ENCODE results near the gene KPTN.
A peak's percentile ranks its signal among the peaks of the same experiment; 100 is the strongest.

The KPTN gene

DNA sequence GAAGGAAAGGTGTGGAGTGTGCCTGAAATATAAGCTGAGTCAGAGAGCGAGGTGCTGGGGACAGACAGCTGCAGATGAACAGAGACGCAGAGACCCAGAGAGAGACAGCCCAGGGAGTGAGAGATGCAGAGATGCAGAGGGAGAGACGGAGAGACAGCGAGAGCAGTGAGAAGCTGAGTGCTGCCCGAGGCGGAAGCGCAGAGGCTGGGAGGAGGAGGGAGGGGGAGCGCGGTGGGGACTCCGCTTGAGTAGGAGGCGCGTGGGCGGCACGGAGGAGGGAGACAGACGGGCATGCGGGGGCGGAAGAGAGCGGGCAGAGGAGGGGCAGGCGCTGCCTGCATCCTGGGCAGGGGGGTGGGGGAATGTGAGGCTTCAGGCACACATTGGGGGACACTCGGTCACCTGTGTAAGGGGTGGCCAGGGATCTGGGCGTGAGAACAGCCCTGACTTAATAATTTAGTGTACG is 38.0 kb downstream of the KPTN start:
- TF ChIP-seq, protein P1, sequence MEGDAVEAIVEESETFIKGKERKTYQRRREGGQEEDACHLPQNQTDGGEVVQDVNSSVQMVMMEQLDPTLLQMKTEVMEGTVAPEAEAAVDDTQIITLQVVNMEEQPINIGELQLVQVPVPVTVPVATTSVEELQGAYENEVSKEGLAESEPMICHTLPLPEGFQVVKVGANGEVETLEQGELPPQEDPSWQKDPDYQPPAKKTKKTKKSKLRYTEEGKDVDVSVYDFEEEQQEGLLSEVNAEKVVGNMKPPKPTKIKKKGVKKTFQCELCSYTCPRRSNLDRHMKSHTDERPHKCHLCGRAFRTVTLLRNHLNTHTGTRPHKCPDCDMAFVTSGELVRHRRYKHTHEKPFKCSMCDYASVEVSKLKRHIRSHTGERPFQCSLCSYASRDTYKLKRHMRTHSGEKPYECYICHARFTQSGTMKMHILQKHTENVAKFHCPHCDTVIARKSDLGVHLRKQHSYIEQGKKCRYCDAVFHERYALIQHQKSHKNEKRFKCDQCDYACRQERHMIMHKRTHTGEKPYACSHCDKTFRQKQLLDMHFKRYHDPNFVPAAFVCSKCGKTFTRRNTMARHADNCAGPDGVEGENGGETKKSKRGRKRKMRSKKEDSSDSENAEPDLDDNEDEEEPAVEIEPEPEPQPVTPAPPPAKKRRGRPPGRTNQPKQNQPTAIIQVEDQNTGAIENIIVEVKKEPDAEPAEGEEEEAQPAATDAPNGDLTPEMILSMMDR (IDR thresholded peaks at IDR 0.05; ENCODE audit: unreplicated experiment in 3 of 3) = no peak
- Mint-ChIP-seq H3K36me3 (ENCODE audit: low read depth) (no peaks in the 10 kb centered on the region), H3K27me3 (ENCODE audit: low read depth) (peaks cover 95% of the 10 kb centered on the region), H3K4me1 (peaks cover 15% of the 10 kb centered on the region), H3K4me3 (peak overlapping the region; percentile 0 to 26 (median 12)), H3K27ac (no peak overlapping the region), H3K9me3 (peaks cover 6% of the 10 kb centered on the region)

DNA sequence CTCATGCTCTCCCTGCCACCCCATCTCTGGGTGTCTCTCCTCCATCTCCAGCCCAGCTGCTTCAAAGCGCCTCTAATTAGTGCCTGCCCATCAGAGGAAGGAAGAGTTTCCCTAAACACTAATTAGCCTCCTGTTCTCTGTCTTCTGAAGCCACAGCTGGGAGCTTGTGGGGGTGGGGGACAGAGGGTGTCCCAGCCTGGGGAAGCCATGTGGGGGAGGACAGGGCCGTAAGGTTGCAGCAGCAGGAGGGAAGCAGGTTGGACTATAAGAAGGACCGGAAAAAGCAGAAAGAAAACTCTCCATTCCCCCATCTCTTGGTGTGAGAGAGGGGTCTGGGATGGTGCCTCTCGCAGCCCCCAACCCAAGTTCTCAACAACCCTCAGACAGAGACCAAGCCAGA is 38.5 kb downstream of the KPTN start:
- Mint-ChIP-seq H3K4me3 (peak overlapping the region; percentile 0 to 50 (median 26)), H3K4me1 (peaks cover 15% of the 10 kb centered on the region), H3K27ac (no peak overlapping the region), H3K27me3 (ENCODE audit: low read depth) (peaks cover 95% of the 10 kb centered on the region), H3K36me3 (ENCODE audit: low read depth) (no peaks in the 10 kb centered on the region), H3K9me3 (peaks cover 6% of the 10 kb centered on the region)
- TF ChIP-seq, protein P1 (IDR thresholded peaks at IDR 0.05; ENCODE audit: unreplicated experiment in 3 of 3) = no peak

DNA sequence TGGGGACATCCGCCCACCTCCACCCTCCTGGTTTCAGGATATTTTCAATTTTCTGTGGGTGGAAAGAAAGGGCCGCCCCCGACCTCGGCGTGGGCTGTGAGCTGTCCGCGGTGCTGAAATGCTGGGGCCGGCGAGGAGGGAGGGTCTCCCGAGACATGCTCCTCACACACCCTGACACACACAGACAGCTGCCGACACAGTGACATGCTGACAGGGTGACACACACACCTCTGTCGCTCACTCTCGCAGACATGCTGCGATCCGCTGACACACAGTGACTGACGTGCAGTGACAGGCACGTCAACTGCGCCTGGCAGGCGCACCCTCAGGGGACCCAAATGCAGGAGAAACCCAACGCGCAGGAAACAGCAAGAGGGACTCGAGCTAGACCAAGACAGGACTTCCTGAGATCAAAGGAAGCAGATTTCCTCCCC is 39.6 kb downstream of the KPTN start:
- Mint-ChIP-seq H3K36me3 (ENCODE audit: low read depth) (no peaks in the 10 kb centered on the region), H3K27me3 (ENCODE audit: low read depth) (peaks cover 94% of the 10 kb centered on the region), H3K27ac (no peak overlapping the region), H3K4me3 (no peak overlapping the region), H3K9me3 (peaks cover 6% of the 10 kb centered on the region), H3K4me1 (peaks cover 15% of the 10 kb centered on the region)
- TF ChIP-seq, protein P1 (IDR thresholded peaks at IDR 0.05; ENCODE audit: unreplicated experiment in 3 of 3) = no peak

DNA sequence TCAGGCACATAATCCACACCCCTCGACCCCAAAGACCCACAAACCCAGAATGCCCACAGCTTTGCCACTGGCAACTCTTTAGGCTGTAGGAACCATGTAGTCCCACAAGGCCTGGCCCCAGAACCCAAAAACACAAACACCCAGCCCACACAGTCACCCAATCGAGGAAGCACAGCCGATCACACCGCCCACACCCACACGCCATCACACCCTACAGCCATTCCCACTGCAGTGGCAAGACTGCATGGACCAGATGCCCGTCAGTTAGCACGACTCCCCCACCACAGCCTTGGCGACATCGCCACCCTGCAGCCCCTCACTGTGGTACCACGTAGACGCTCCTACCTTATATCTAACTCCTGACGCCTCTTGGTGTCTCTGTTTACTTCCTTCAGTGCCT is 40.7 kb downstream of the KPTN start:
- TF ChIP-seq, protein P1 (IDR thresholded peaks at IDR 0.05; ENCODE audit: unreplicated experiment in 3 of 3) = no peak
- peaks cover 90% of the 10 kb centered on the region for H3K27me3 Mint-ChIP-seq (ENCODE audit: low read depth)

DNA sequence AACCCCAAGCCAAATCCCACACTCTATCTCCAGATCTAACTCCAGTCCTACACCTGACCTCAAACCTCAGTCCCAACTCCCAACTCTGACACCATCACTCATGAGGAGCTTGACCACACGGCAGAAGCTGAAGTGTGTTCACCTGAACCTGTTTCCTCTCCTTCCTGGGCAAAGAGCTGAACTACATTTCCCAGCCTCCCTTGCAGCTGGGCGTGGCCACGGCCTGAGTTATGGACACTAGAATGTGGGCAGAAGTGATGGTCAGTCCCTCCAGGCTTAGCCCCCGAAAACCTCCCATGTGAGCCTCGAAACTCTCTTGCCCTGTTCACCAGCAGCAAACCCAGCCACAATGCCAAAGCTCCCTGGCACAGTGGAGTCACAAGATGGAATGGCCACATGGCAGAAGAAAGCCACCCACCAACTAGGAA is 45.2 kb downstream of the KPTN start:
- no peaks in the 10 kb centered on the region for H3K9me3 Mint-ChIP-seq
- no peak overlapping the region for H3K4me3 Mint-ChIP-seq
- H3K27ac Mint-ChIP-seq = no peak overlapping the region
- peaks cover 66% of the 10 kb centered on the region for H3K27me3 Mint-ChIP-seq (ENCODE audit: low read depth)
- TF ChIP-seq, protein P1 (IDR thresholded peaks at IDR 0.05; ENCODE audit: unreplicated experiment in 3 of 3) = no peak
- H3K4me1 Mint-ChIP-seq = no peaks in the 10 kb centered on the region
- no peaks in the 10 kb centered on the region for H3K36me3 Mint-ChIP-seq (ENCODE audit: low read depth)

More for the DNA sequence above, 40.7 kb downstream of the KPTN start:
- no peaks in the 10 kb centered on the region for H3K36me3 Mint-ChIP-seq (ENCODE audit: low read depth)
- H3K9me3 Mint-ChIP-seq = peaks cover 6% of the 10 kb centered on the region
- no peak overlapping the region for H3K27ac Mint-ChIP-seq
- H3K4me1 Mint-ChIP-seq = peaks cover 15% of the 10 kb centered on the region
- H3K4me3 Mint-ChIP-seq = no peak overlapping the region

DNA sequence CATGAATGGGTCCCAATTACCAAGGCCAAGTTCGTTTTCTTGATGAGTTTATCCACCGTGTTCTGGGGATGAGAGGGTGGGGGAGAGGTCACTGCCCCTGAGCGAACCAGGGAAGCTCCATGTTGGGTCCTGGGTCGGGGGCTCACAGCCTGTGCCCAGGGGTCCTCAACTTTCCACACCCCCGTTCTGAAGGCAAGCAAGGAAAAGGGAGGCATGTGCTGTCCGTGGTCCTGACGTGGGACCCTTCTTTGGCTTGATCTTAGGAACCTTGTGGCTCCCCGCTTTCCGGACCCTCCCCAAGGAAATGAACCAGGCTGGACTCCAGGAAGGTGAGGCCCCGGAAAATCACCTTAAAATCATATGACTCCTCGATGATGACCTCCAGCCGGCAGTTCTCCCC is 46.5 kb downstream of the KPTN start:
- no peak overlapping the region for H3K4me3 Mint-ChIP-seq
- TF ChIP-seq, protein P1 (IDR thresholded peaks at IDR 0.05; ENCODE audit: unreplicated experiment in 3 of 3) = no peak
- no peaks in the 10 kb centered on the region for H3K9me3 Mint-ChIP-seq
- H3K4me1 Mint-ChIP-seq = no peaks in the 10 kb centered on the region
- no peaks in the 10 kb centered on the region for H3K36me3 Mint-ChIP-seq (ENCODE audit: low read depth)
- peaks cover 66% of the 10 kb centered on the region for H3K27me3 Mint-ChIP-seq (ENCODE audit: low read depth)
- no peak overlapping the region for H3K27ac Mint-ChIP-seq

Data from nephron (organoid).